Measurements from ENCODE around the gene KDM5C. TPM values are rescaled to one million over a fixed set of nuclear protein-coding genes. Genes with fewer than 3 reads are reported as not detected.

Gene KDM5C
- total and polyA plus RNA-seq, 2 of the 4 experiments (the other 2 are of a cell fraction), result 75.4 to 84.6 TPM

DNA sequence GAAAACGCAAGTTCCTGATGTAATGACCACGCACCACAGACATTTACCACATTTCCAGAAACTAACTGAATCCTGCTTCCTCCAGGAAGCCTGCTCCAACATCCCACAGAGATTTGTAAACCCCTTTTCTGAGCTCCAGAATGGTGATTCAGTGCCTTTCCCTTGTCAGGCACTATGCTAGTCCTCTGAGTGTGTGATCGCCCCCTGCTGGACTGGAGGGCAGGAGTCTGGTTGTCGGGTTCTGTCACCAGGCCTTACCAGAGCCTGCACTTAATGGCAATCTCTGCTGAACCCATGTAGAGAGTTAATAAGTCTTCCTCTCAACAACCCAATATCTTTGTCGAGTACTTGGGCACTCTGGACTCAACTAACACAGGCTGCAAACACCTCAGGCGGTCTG is 14.5 kb upstream of the KDM5C start:
- Histone ChIP-seq H2BK20ac (ENCODE audit: low read depth, low read length) (no peak overlapping the region), H3K14ac (replicated peaks; ENCODE audit: low read depth, low read length) (no peak overlapping the region), H3K36me3 (ENCODE audit: control insufficient read depth, insufficient read depth, low read length) (peaks cover 16% of the 10 kb centered on the region; the same call in 1 of the 2 replicates), H2BK120ac (ENCODE audit: low read depth, low read length) (no peak overlapping the region), H3K4me3 (ENCODE audit: insufficient read depth, low read depth, low read length) (no peak overlapping the region), H4K8ac (ENCODE audit: low read depth in 2 of 2, low read length in 2 of 2) (no peak overlapping the region), H2AK9ac (replicated peaks; ENCODE audit: low read depth, low read length, poor library complexity) (peak overlapping the region; percentile 37), H3K4ac (ENCODE audit: low read depth, low read length) (no peak overlapping the region), H3K9ac (ENCODE audit: low read depth, low read length) (no peak overlapping the region), H4K5ac (ENCODE audit: low read depth, low read length) (no peak overlapping the region), H3K9me3 (ENCODE audit: control insufficient read depth, insufficient read depth, low read length) (no peaks in the 10 kb centered on the region), H2AK5ac (ENCODE audit: low read depth, low read length) (no peak overlapping the region), H3K4me2 (ENCODE audit: low read depth, low read length) (no peak overlapping the region), H3K79me1 (ENCODE audit: low read depth in 1 of 2, low read length in 2 of 2) (no peaks in the 10 kb centered on the region), H3K27me3 (ENCODE audit: control insufficient read depth, insufficient read depth, low read length) (peaks cover 18% of the 10 kb centered on the region; the same call in 1 of the 2 replicates), H2BK5ac (ENCODE audit: low read depth, low read length, poor library complexity, severe bottlenecking) (no peak overlapping the region), H3K56ac (ENCODE audit: extremely low read depth, insufficient read depth, low read length) (no peak overlapping the region), H2AFZ (replicated peaks; ENCODE audit: low read length, poor library complexity) (no peak overlapping the region), H2BK15ac (ENCODE audit: low read depth, low read length) (no peak overlapping the region), H3K23ac (ENCODE audit: low read depth, low read length) (no peak overlapping the region), H3K27ac (ENCODE audit: insufficient read depth, low read length) (no peak overlapping the region), H3K4me1 (ENCODE audit: control insufficient read depth, insufficient read depth, low read length) (no peaks in the 10 kb centered on the region), H4K91ac (ENCODE audit: insufficient read depth, low read depth, low read length) (no peak overlapping the region), H3K18ac (ENCODE audit: low read depth, low read length) (no peak overlapping the region), H4K20me1 (ENCODE audit: insufficient read depth, low read length) (no peaks in the 10 kb centered on the region), H3K9me1 (ENCODE audit: insufficient read depth, low read length) (no peaks in the 10 kb centered on the region; the same call in 1 of the 2 replicates)
- dilution Hi-C loops (cut with HindIII; ENCODE audit: low sequenced_read_pairs, unreplicated experiment), result no loop called here
- WGBS, 2 experiments (ENCODE audit: extremely low coverage in 2 of 2, insufficient read length in 1 of 2), result 60% methylated on average over 1 of the region's 6 CpGs; no CpG with 5 or more reads in 1 of the 2 experiments
- in situ Hi-C loops (cut with MboI; ENCODE audit: low sequenced_read_pairs), result no loop called here
- DNase-seq (no peak), ATAC-seq (ENCODE audit: low read depth) (no peak; the same call in 1 of the 2 replicates)
- ChIA-PET POLR2A (ENCODE audit: unreplicated experiment) (no interaction called here), CTCF (no interaction called here)
- BruUV-seq (replicated peaks), result no TSS peak
- TF ChIP-seq CTCF (conservative IDR thresholded peaks at IDR 0.05; ENCODE audit: low read depth, low read length), result peak; percentile 20; the same call in 1 of the 2 replicates
- TF ChIP-seq FOS (IDR thresholded peaks at IDR 0.05; ENCODE audit: low read depth, low read length), result no peak
- intact Hi-C loops (cut with micrococcal nuclease), result no loop called here
